ENCODE data around the gene GDF10. TPM values are rescaled to one million over a fixed set of nuclear protein-coding genes. Genes with fewer than 3 reads are reported as not detected.

Gene GDF10
- total and polyA plus RNA-seq, 2 of the 8 experiments (the other 6 are each of a cell fraction or from before 2014, with no cell fraction given), result 0.19 to 0.32 TPM

- TF ChIP-seq POU5F1 (IDR thresholded peaks at IDR 0.05; ENCODE audit: low read depth, low read length) (no peak), SIX5 (IDR thresholded peaks at IDR 0.05; ENCODE audit: low read depth, low read length) (no peak)
Measured at GRCh38 chr10:47344996-47345870, 45.2 kb downstream of the GDF10 start (continued).
